Neuron (in vitro differentiated cells): Measurements from ENCODE around the gene LMOD2.

ENCODE experiments used
- H2AFZ ChIP-seq: one replicate; pipeline ENCODE4 v1.6.1; 2013; ENCODE audit warnings: low read depth, mild to moderate bottlenecking, inconsistent platforms, low read length, moderate library complexity
- H3K27me3 ChIP-seq: one replicate; pipeline ENCODE4 v1.6.1; 2013; ENCODE audit warnings: low read length; ENCODE audit not compliant: insufficient read depth
- H3K36me3 ChIP-seq: one replicate; pipeline ENCODE4 v1.6.1; 2013; ENCODE audit warnings: low read length; ENCODE audit not compliant: insufficient read depth
- H3K4me1 ChIP-seq: one replicate; pipeline ENCODE4 v1.6.1; 2013; ENCODE audit warnings: low read length; ENCODE audit not compliant: insufficient read depth
- H3K4me3 ChIP-seq: 2 replicates; pipeline ENCODE4 v1.5.1; 2013; ENCODE audit warnings: mild to moderate bottlenecking, low read length, moderate library complexity
- H3K9me3 ChIP-seq: one replicate; pipeline ENCODE4 v1.6.1; 2013; ENCODE audit warnings: low read length

The LMOD2 gene

GRCh38 chr7:123647106-123647730 lies 8.4 kb upstream of the LMOD2 start:
- Histone ChIP-seq H3K27me3 (peaks cover 8% of the 10 kb centered on the region), H2AFZ (no peak overlapping the region), H3K4me3 (no peak overlapping the region), H3K36me3 (no peaks in the 10 kb centered on the region), H3K4me1 (peaks cover 16% of the 10 kb centered on the region), H3K9me3 (no peaks in the 10 kb centered on the region)

- H3K4me3 ChIP-seq = no peak overlapping the region
- peaks cover 3% of the 10 kb centered on the region for H3K4me1 ChIP-seq
- peaks cover 8% of the 10 kb centered on the region for H3K27me3 ChIP-seq
- no peaks in the 10 kb centered on the region for H3K36me3 ChIP-seq
- no peak overlapping the region for H2AFZ ChIP-seq
- no peaks in the 10 kb centered on the region for H3K9me3 ChIP-seq
Measured at GRCh38 chr7:123649964-123650363, 5.7 kb upstream of the LMOD2 start.

- no peak overlapping the region for H2AFZ ChIP-seq
- H3K9me3 ChIP-seq = no peaks in the 10 kb centered on the region
- no peaks in the 10 kb centered on the region for H3K36me3 ChIP-seq
- no peak overlapping the region for H3K4me3 ChIP-seq
- H3K4me1 ChIP-seq = peaks cover 2% of the 10 kb centered on the region
- peaks cover 5% of the 10 kb centered on the region for H3K27me3 ChIP-seq
Measured at GRCh38 chr7:123650595-123650994, 5.1 kb upstream of the LMOD2 start.

- H3K36me3 ChIP-seq = no peaks in the 10 kb centered on the region
- H3K4me1 ChIP-seq = no peaks in the 10 kb centered on the region
- no peak overlapping the region for H2AFZ ChIP-seq
- H3K9me3 ChIP-seq = no peaks in the 10 kb centered on the region
- H3K4me3 ChIP-seq = no peak overlapping the region
- H3K27me3 ChIP-seq = peaks cover 3% of the 10 kb centered on the region
Measured at GRCh38 chr7:123652406-123652805, 3.3 kb upstream of the LMOD2 start.

- no peak overlapping the region for H3K4me3 ChIP-seq
- no peak overlapping the region for H2AFZ ChIP-seq
- H3K27me3 ChIP-seq = peaks cover 3% of the 10 kb centered on the region
- H3K4me1 ChIP-seq = no peaks in the 10 kb centered on the region
- H3K9me3 ChIP-seq = no peaks in the 10 kb centered on the region
- no peaks in the 10 kb centered on the region for H3K36me3 ChIP-seq
Measured at GRCh38 chr7:123653162-123653561, 2.5 kb upstream of the LMOD2 start.

GRCh38 chr7:123656544-123657303 lies 1.1 kb downstream of the LMOD2 start:
- H2AFZ ChIP-seq = no peak overlapping the region
- no peaks in the 10 kb centered on the region for H3K9me3 ChIP-seq
- H3K4me1 ChIP-seq = peaks cover 11% of the 10 kb centered on the region
- no peak overlapping the region for H3K4me3 ChIP-seq
- H3K27me3 ChIP-seq = no peaks in the 10 kb centered on the region
- no peaks in the 10 kb centered on the region for H3K36me3 ChIP-seq

GRCh38 chr7:123657304-123657685 lies 1.6 kb downstream of the LMOD2 start:
- Histone ChIP-seq H3K27me3 (no peaks in the 10 kb centered on the region), H3K4me3 (no peak overlapping the region)

GRCh38 chr7:123658023-123658422 lies 2.4 kb downstream of the LMOD2 start:
- Histone ChIP-seq H3K36me3 (no peaks in the 10 kb centered on the region), H2AFZ (no peak overlapping the region), H3K4me3 (no peak overlapping the region), H3K9me3 (no peaks in the 10 kb centered on the region), H3K27me3 (no peaks in the 10 kb centered on the region), H3K4me1 (peaks cover 11% of the 10 kb centered on the region)

More at GRCh38 chr7:123657304-123657685, 1.6 kb downstream of the LMOD2 start:
- H3K9me3 ChIP-seq = no peaks in the 10 kb centered on the region
- no peak overlapping the region for H2AFZ ChIP-seq
- H3K4me1 ChIP-seq = peaks cover 11% of the 10 kb centered on the region
- no peaks in the 10 kb centered on the region for H3K36me3 ChIP-seq

- Histone ChIP-seq H3K4me1 (peaks cover 11% of the 10 kb centered on the region), H3K9me3 (no peaks in the 10 kb centered on the region), H3K4me3 (no peak overlapping the region), H3K27me3 (no peaks in the 10 kb centered on the region), H3K36me3 (no peaks in the 10 kb centered on the region), H2AFZ (no peak overlapping the region)
Measured at GRCh38 chr7:123660514-123661354, 5.1 kb downstream of the LMOD2 start.

GRCh38 chr7:123661765-123662164 lies 6.1 kb downstream of the LMOD2 start:
- no peak overlapping the region for H2AFZ ChIP-seq
- peaks cover 11% of the 10 kb centered on the region for H3K4me1 ChIP-seq
- H3K27me3 ChIP-seq = no peaks in the 10 kb centered on the region
- no peaks in the 10 kb centered on the region for H3K9me3 ChIP-seq
- no peaks in the 10 kb centered on the region for H3K36me3 ChIP-seq
- H3K4me3 ChIP-seq = no peak overlapping the region

- no peaks in the 10 kb centered on the region for H3K9me3 ChIP-seq
- peaks cover 11% of the 10 kb centered on the region for H3K4me1 ChIP-seq
- H3K27me3 ChIP-seq = no peaks in the 10 kb centered on the region
- no peak overlapping the region for H3K4me3 ChIP-seq
- no peak overlapping the region for H2AFZ ChIP-seq
- no peaks in the 10 kb centered on the region for H3K36me3 ChIP-seq
Measured at GRCh38 chr7:123662293-123662692, 6.6 kb downstream of the LMOD2 start.

GRCh38 chr7:123662755-123663154 lies 7.1 kb downstream of the LMOD2 start:
- H3K4me3 ChIP-seq = no peak overlapping the region
- no peaks in the 10 kb centered on the region for H3K36me3 ChIP-seq
- no peaks in the 10 kb centered on the region for H3K9me3 ChIP-seq
- peaks cover 11% of the 10 kb centered on the region for H3K4me1 ChIP-seq
- no peaks in the 10 kb centered on the region for H3K27me3 ChIP-seq
- H2AFZ ChIP-seq = no peak overlapping the region

GRCh38 chr7:123663200-123663599 lies 7.5 kb downstream of the LMOD2 start:
- H3K27me3 ChIP-seq = no peaks in the 10 kb centered on the region
- no peaks in the 10 kb centered on the region for H3K36me3 ChIP-seq
- peaks cover 11% of the 10 kb centered on the region for H3K4me1 ChIP-seq
- H3K9me3 ChIP-seq = no peaks in the 10 kb centered on the region
- H2AFZ ChIP-seq = no peak overlapping the region
- H3K4me3 ChIP-seq = no peak overlapping the region
